ENCODE results near the gene TRDMT1.
A peak's percentile ranks its signal among the peaks of the same experiment; 100 is the strongest.

TRDMT1 gene

DNA sequence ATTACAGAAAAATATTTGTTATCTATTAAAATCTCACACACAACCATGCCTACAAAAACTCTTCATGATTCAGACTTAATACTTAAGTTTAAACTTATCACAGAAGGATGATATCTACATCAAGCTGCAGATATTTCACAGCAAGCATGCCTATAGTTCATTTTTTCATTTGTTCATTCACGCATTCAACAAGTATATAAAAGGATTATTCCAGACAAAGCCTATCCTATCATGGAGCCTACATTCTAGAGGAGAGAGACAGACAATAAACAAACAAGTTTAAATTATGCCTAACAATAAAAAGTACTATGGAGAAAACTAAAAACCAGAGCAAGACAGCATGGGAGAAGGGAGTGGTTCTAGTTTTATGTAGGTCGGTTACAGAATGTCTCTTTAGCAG is 10.9 kb downstream of the TRDMT1 start:
- no peak for TF ChIP-seq CTCF (IDR thresholded peaks at IDR 0.05; ENCODE audit: insufficient read depth, low read depth, low read length, missing control alignments)
- DNase-seq (ENCODE audit: low read depth): no peak
- no peak overlapping the region for H3K4me3 ChIP-seq (ENCODE audit: low read length)

DNA sequence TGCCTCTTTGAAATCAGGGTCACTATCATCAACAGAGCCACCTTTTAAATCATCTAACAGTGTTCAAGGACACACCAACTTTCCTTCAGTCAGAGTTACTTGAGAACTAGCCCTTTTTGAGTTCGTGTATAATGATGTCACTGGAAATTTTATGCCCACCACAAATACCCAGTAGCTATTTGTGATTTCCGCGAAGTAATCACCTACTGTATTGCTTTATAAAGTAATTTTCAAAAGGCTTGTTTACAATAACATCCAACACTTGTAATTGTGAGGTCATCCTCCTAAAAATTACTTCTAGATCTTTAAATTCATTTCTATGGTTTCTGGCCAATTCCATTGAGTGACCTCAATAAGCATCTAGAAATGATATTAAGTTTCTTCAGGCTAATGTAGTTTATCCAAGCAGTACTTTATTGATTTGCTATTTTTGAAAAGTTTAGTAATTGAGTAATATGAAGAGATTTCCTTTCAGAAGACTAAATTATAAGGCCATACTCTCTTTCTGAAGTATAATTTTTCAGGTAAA is 12.8 kb downstream of the TRDMT1 start:
- no peak overlapping the region for H3K4me3 ChIP-seq (ENCODE audit: low read length)
- no peak for DNase-seq (ENCODE audit: low read depth)
- no peak for TF ChIP-seq CTCF (IDR thresholded peaks at IDR 0.05; ENCODE audit: insufficient read depth, low read depth, low read length, missing control alignments)

DNA sequence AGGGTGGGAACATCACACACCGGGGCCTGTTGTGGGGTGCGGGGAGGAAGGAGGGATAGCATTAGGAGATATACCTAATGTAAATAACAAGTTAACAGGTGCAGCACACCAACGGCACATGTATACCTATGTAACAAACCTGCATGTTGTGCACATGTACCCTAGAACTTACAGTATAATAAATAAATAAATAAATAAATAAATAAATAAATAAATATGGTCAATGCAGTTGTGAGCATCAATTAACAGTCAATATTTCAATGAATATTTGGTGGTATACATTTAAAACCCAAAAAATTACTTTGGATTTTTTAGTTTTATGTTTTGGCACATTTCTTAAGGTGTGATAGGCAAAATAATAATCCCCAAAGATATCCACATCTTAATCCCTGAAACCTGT is 15.6 kb downstream of the TRDMT1 start:
- H3K4me3 ChIP-seq (ENCODE audit: low read length): no peak overlapping the region
- TF ChIP-seq CTCF (IDR thresholded peaks at IDR 0.05; ENCODE audit: insufficient read depth, low read depth, low read length, missing control alignments): no peak

GRCh38 chr10:17183110-17183509 is 18.4 kb downstream of the TRDMT1 start:
- no peak for DNase-seq (ENCODE audit: low read depth)
- peak; percentile 18 for TF ChIP-seq CTCF (IDR thresholded peaks at IDR 0.05; ENCODE audit: insufficient read depth, low read depth, low read length, missing control alignments)
- no peak overlapping the region for H3K4me3 ChIP-seq (ENCODE audit: low read length)

More for the DNA sequence above, 15.6 kb downstream of the TRDMT1 start:
- no peak for DNase-seq (ENCODE audit: low read depth)

DNA sequence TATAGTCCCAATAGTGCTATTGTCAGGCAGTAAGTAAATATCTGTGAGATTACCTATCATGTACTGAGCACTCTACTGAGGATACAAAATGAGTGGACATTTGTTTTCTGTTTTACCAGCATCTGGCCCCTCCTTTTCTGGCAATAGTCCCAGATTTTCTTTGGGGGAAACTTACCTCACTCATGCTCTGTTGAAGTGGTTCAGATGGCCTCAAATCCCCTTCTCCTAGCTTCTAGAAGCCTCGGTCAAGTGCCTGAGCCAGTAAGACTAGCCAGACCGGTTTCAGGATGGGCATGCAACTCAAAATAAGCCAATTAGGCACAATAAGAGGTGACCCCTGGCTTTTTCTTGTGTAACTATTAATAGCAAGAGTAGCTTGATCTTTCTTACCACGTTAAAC is 19.7 kb downstream of the TRDMT1 start:
- no peak overlapping the region for H3K4me3 ChIP-seq (ENCODE audit: low read length)
- DNase-seq (ENCODE audit: low read depth): peak; percentile 65
- no peak for TF ChIP-seq CTCF (IDR thresholded peaks at IDR 0.05; ENCODE audit: insufficient read depth, low read depth, low read length, missing control alignments)

DNA sequence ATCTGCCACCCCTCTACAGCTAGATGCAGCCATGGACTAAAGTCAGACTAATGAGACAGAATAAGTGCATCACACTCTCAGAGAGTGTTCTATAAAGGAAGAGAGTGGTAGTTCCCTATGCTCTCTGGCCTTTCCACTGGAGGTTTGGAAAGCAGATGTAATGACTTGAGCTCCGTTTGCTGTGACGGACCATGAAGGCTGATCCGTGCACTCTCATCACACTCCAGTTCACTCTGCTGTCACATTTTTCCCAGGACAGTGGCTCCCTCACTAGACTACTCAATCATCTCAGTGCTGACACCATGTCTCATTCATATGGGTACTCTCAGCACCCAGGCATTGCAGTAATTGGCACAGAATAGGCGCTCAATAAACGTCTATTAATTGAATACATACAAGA is 20.4 kb downstream of the TRDMT1 start:
- no peak overlapping the region for H3K4me3 ChIP-seq (ENCODE audit: low read length)
- no peak for DNase-seq (ENCODE audit: low read depth)
- TF ChIP-seq CTCF (IDR thresholded peaks at IDR 0.05; ENCODE audit: insufficient read depth, low read depth, low read length, missing control alignments): no peak

GRCh38 chr10:17179002-17179401 is 22.5 kb downstream of the TRDMT1 start:
- no peak for DNase-seq (ENCODE audit: low read depth)
- H3K4me3 ChIP-seq (ENCODE audit: low read length): no peak overlapping the region
- TF ChIP-seq CTCF (IDR thresholded peaks at IDR 0.05; ENCODE audit: insufficient read depth, low read depth, low read length, missing control alignments): no peak
